Calu3 (cell line): ENCODE data around the gene OPCML. TPM values are rescaled to one million over a fixed set of nuclear protein-coding genes. Genes with fewer than 3 reads are reported as not detected.

ENCODE experiments used
- BruUV-seq: library from RNA; stranded (reverse); fragments of 400-500 nt; replicated peaks from 2 replicates; lab custom pipeline; 2021; lab: Mats Ljungman, UMichigan
- CTCF ChIA-PET: fragments of 300-600 bp; sonication (Branson Sonifier 250); formaldehyde crosslinking; loops from one replicate; lab custom pipeline; 2022; ENCODE audit warnings: antibody characterized with exemption; lab: Charles Lee
- DNase-seq: peaks from one replicate; pipeline ENCODE4 v3.0.0; 2022
- H3K27ac Mint-ChIP-seq: one replicate; pipeline ENCODE4 v1.8.0; 2022; ENCODE audit warnings: mixed read lengths; ENCODE audit not compliant: unreplicated experiment
- H3K27me3 Mint-ChIP-seq: one replicate; pipeline ENCODE4 v1.8.0; 2022; ENCODE audit warnings: mixed read lengths; ENCODE audit not compliant: unreplicated experiment
- H3K36me3 Mint-ChIP-seq: one replicate; pipeline ENCODE4 v1.8.0; 2022; ENCODE audit warnings: mild to moderate bottlenecking, moderate library complexity, mixed read lengths; ENCODE audit not compliant: insufficient read depth, unreplicated experiment
- H3K4me1 Mint-ChIP-seq: one replicate; pipeline ENCODE4 v1.8.0; 2022; ENCODE audit warnings: mild to moderate bottlenecking, low read depth, mixed read lengths; ENCODE audit not compliant: unreplicated experiment
- H3K4me3 Mint-ChIP-seq: one replicate; pipeline ENCODE4 v1.8.0; 2022; ENCODE audit warnings: mild to moderate bottlenecking, low read depth, moderate library complexity, mixed read lengths; ENCODE audit not compliant: unreplicated experiment
- H3K9me3 Mint-ChIP-seq: one replicate; pipeline ENCODE4 v1.8.0; 2022; ENCODE audit warnings: low read depth, mixed read lengths; ENCODE audit not compliant: unreplicated experiment
- intact Hi-C: fragments of 100-400 bp; cut with micrococcal nuclease; formaldehyde crosslinking; loops from one replicate; pipeline ENCODE4 v1.10.0; 2022; ENCODE audit not compliant: unreplicated experiment
- total RNA-seq: library from RNA; stranded (reverse); gene quantifications from 2 replicates; pipeline ENCODE4 v1.2.3, GENCODE V29; 2022
- TF ChIP-seq, protein P1 (sequence below): fragments of 200-600 bp; IDR thresholded peaks from one replicate; pipeline ENCODE4 v1.8.0; 2022; ENCODE audit warnings: antibody characterized with exemption; ENCODE audit not compliant: unreplicated experiment

Gene OPCML
- total RNA-seq, 1 experiment from 2014 or later: not detected

DNA sequence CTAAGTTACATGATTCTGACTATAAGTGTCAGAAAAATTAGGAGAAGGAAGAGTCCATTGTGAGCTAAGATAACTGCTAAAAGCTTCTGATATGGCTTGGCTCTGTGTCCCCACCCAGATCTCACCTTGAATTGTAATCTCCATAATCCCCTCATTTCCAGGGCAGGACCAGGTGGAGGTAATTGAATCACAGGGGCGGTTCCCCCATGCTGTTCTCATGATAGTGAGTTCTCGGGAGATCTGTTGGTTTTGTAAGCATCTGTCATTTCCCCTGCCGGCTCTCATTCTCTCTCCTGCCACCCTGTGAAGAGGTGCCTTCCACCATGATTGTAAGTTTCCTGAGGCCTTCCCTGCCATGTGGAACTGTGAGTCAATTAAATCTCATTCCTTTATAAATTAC is 230.2 kb downstream of the OPCML start:
- Mint-ChIP-seq H3K9me3 (peaks cover 29% of the 10 kb centered on the region), H3K4me3 (no peak overlapping the region), H3K27ac (no peak overlapping the region), H3K4me1 (no peaks in the 10 kb centered on the region), H3K36me3 (no peaks in the 10 kb centered on the region), H3K27me3 (no peaks in the 10 kb centered on the region)
- CTCF ChIA-PET: no interaction called here
- intact Hi-C loops: no loop called here
- no peak for DNase-seq
- BruUV-seq: no TSS peak
- TF ChIP-seq, protein P1, sequence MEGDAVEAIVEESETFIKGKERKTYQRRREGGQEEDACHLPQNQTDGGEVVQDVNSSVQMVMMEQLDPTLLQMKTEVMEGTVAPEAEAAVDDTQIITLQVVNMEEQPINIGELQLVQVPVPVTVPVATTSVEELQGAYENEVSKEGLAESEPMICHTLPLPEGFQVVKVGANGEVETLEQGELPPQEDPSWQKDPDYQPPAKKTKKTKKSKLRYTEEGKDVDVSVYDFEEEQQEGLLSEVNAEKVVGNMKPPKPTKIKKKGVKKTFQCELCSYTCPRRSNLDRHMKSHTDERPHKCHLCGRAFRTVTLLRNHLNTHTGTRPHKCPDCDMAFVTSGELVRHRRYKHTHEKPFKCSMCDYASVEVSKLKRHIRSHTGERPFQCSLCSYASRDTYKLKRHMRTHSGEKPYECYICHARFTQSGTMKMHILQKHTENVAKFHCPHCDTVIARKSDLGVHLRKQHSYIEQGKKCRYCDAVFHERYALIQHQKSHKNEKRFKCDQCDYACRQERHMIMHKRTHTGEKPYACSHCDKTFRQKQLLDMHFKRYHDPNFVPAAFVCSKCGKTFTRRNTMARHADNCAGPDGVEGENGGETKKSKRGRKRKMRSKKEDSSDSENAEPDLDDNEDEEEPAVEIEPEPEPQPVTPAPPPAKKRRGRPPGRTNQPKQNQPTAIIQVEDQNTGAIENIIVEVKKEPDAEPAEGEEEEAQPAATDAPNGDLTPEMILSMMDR: no peak

DNA sequence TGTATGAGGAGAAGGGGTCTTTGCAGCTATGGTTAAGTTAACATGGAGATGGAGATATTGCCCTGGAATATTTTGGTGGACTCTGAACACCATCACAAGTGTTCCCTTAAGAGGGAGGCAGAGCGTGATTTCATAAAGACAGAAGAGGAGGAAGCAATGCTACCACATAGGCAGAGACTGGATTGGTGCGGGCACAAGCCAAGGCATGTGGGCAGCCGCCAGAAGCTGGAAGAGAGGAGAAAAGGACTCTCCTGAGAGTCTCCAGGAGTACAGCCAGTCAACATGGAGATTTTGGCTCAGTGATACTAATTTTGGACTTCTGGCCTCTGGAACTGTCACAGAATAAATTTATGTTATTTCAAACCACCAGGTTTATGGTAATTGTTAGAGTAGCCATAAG is 231.6 kb downstream of the OPCML start:
- Mint-ChIP-seq H3K9me3 (peaks cover 29% of the 10 kb centered on the region), H3K27me3 (no peaks in the 10 kb centered on the region), H3K4me3 (no peak overlapping the region), H3K4me1 (no peaks in the 10 kb centered on the region), H3K36me3 (no peaks in the 10 kb centered on the region), H3K27ac (no peak overlapping the region)
- DNase-seq: no peak
- TF ChIP-seq, protein P1: no peak
- CTCF ChIA-PET: no interaction called here
- intact Hi-C loops: no loop called here
- no TSS peak for BruUV-seq

DNA sequence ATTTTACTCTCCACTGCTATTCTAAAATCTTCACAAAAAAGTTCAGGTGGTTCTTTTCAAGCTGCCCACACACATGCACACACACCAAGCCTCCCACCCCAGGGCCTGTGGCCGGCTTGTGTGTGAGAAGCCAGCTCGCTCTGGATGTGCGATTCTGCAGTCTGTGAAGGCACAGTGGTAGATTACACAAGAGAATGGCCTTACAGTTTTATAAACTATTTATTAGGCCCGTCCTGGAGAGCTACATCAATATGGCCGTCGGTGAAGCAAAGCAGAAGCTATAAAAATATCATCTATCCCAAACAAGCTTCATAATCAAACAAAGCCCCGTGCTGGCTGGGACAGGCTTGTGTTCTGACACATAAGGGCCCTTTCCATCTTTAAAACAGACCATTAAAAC is 240.5 kb downstream of the OPCML start:
- no peaks in the 10 kb centered on the region for H3K4me1 Mint-ChIP-seq
- no peak overlapping the region for H3K4me3 Mint-ChIP-seq
- intact Hi-C loops: no loop called here
- H3K36me3 Mint-ChIP-seq: no peaks in the 10 kb centered on the region
- no peak for DNase-seq
- no peaks in the 10 kb centered on the region for H3K27me3 Mint-ChIP-seq
- CTCF ChIA-PET: no interaction called here
- TF ChIP-seq, protein P1: no peak
- no peak overlapping the region for H3K27ac Mint-ChIP-seq
- no TSS peak for BruUV-seq
- H3K9me3 Mint-ChIP-seq: peaks cover 26% of the 10 kb centered on the region

DNA sequence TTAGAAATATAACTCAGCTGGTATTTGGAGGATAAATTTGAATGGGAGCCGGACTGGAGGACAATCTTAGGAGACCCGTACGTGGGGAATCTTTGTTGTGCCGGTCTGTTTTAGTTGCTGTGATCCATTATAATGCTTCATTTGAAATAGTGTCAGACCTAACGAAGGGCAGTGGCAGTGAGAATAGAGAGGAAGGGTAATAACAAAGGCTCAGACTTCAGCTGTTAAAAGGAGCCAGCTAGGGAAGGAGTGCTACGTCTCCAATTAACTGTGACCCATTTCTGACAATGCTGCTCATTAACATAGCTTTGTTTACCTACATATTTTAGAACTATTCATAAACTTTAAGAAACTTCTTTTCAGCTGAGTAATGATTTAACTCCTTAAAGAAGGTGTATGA is 246.9 kb downstream of the OPCML start:
- CTCF ChIA-PET: no interaction called here
- DNase-seq: no peak
- intact Hi-C loops: no loop called here
- no peak overlapping the region for H3K27ac Mint-ChIP-seq
- no peak overlapping the region for H3K4me3 Mint-ChIP-seq
- no TSS peak for BruUV-seq
- no peaks in the 10 kb centered on the region for H3K36me3 Mint-ChIP-seq
- H3K4me1 Mint-ChIP-seq: no peaks in the 10 kb centered on the region
- peaks cover 19% of the 10 kb centered on the region for H3K9me3 Mint-ChIP-seq
- TF ChIP-seq, protein P1: no peak
- H3K27me3 Mint-ChIP-seq: no peaks in the 10 kb centered on the region
